Fibroblast of mammary gland (primary cell): ENCODE results near the gene TSSC4.

Source experiments
- DNase-seq: peaks from one replicate; pipeline ENCODE4 v3.0.0-alpha.2; 2010; ENCODE audit warnings: low read depth
- H3K4me3 ChIP-seq: 2 replicates; pipeline ENCODE4 v1.5.1; 2011; ENCODE audit warnings: low read depth, mild to moderate bottlenecking, low read length, moderate library complexity; ENCODE audit not compliant: control insufficient read depth
- CTCF ChIP-seq: conservative IDR thresholded peaks from 2 replicates; pipeline ENCODE4 v1.5.1; 2011; ENCODE audit warnings: low read depth, low read length, inconsistent platforms; ENCODE audit not compliant: control insufficient read depth, insufficient read depth

TSSC4 gene

GRCh38 chr11:2369320-2369719, 31.2 kb upstream of the TSSC4 start:
- no peak for TF ChIP-seq CTCF
- no peak for DNase-seq
- H3K4me3 ChIP-seq: no peak overlapping the region

GRCh38 chr11:2369896-2370295, 30.7 kb upstream of the TSSC4 start:
- no peak overlapping the region for H3K4me3 ChIP-seq
- no peak for TF ChIP-seq CTCF
- no peak for DNase-seq

- no peak for DNase-seq
- no peak overlapping the region for H3K4me3 ChIP-seq
- TF ChIP-seq CTCF: no peak
Measured at GRCh38 chr11:2374456-2375201, 25.9 kb upstream of the TSSC4 start.

GRCh38 chr11:2375341-2375853, 25.2 kb upstream of the TSSC4 start:
- no peak for DNase-seq

GRCh38 chr11:2375964-2376551, 24.5 kb upstream of the TSSC4 start:
- no peak for DNase-seq
- TF ChIP-seq CTCF: no peak
- H3K4me3 ChIP-seq: no peak overlapping the region

More at GRCh38 chr11:2375341-2375853, 25.2 kb upstream of the TSSC4 start:
- no peak for TF ChIP-seq CTCF
- H3K4me3 ChIP-seq: no peak overlapping the region

- H3K4me3 ChIP-seq: peak within 1 kb of the TSS; percentile 73
- TF ChIP-seq CTCF: no peak
- DNase-seq: peak; percentile 25
Measured at GRCh38 chr11:2376751-2377451, 23.6 kb upstream of the TSSC4 start, which contains the start of gene CD81. CD81 (plus strand) TSS chr11:2377310; CDS start chr11:2377550, 240 bp downstream.
